Amygdala (tissue), 56 donors: Measurements from ENCODE around the gene RHCG.

Source experiments
- DNase-seq, 56 donors: peaks; one replicate each; lab custom pipeline; 2025; lab: John Stamatoyannopoulos, UW

RHCG gene

DNA sequence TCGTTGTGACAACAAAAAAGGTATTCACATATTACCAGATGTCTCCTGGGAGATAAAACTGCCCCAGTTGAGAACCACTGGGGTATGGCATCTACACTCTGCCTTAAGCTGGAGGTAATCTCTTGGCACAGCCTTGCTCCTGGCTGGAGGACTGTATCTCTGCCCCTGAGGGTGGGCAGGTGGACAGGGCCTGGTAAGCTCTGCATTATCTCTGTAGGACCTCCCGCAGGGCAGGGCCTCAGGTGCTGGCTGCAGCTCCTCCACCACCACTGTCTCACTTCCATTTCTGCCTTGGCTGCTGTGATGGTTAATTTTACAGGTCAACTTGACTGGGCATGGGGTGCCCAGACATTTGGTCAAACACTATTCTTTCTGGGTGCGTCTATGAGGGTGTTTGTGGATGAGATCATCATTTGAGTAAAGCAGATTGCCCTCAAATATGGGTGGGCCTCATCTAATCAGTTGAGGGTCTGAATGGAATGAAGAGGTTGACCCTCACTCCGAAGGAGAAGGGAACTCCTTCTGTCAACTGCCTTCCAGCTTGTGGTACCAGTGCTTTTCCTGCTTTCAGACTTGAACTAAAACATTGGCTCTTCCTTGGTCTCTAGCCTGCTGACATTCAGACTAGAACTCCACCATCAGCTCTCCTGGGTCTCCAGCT is 9.8 kb upstream of the RHCG start:
- DNase-seq = no peak

DNA sequence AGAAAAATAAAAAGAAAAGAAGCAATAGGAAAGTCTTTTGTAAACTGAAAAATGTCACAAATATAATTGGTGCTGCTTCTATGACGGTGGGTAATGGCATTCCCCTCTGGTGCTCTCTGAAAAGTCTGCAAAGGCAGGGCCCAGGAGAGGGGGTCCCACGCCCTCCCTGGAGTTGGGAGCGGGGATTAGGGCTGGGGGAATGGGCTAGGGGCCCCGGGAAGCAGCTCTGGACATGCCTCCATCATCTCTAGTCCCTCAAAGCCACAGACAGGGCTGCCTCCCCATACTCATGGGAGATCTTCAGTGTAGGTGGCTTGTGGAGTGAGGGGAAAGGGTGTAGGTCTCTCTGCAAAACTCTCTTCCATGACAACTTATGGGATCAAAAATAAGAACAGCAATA is 7.8 kb upstream of the RHCG start:
- DNase-seq = no peak

DNA sequence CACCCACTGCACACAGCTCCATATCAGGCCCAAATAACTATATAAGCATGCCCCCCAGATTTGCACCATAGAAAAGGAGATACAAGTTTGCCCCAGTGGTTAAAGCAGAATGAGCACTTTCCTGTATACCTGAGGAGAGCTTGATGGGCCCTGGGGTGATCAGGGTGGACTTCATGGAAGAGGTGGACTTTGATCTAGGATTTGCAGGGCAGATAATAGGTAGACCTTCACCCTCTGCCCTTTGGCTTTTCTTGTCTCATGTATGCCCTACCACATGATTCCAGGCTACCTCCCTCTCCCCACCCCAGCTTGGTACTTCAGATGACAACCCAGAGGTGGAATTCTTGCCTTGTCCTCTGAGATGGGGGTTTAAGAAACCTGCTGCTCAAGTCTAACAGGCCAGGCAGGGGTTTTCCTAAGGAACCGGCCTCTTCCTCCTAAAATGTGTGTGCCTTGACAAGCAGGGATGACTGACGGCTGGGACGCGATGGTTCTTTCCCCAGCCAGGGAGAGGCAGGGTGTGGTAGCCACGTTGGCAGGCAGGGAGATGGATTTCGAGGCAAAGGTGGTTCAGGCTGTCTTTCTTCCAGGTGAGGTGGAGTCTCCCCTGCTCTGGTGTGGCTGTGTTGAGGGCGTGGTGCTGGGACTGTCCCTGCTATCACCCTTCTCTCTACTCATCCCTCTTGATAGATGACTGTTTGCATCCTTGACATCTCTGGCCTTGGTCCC is 6.6 kb upstream of the RHCG start:
- DNase-seq = no peak

DNA sequence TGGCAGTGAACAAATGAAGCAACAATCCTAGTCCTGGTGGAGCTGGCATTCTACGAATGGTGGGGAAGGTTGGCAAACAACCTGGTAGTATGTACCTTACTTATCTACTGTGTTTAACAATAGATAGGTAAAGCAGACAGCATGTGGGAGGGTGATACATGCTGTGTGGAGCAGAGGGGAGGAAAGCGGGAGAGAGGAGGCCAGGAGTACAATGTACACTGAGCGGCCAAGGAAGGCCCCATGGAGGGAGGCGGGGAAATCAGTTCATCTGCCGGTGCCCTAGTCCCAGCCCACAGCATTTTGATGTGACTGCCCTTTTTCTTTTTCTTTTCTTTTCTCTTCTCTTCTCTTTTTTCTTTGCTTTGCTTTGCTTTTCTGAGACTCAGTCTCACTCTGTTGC is 5.3 kb upstream of the RHCG start:
- no peak for DNase-seq

DNA sequence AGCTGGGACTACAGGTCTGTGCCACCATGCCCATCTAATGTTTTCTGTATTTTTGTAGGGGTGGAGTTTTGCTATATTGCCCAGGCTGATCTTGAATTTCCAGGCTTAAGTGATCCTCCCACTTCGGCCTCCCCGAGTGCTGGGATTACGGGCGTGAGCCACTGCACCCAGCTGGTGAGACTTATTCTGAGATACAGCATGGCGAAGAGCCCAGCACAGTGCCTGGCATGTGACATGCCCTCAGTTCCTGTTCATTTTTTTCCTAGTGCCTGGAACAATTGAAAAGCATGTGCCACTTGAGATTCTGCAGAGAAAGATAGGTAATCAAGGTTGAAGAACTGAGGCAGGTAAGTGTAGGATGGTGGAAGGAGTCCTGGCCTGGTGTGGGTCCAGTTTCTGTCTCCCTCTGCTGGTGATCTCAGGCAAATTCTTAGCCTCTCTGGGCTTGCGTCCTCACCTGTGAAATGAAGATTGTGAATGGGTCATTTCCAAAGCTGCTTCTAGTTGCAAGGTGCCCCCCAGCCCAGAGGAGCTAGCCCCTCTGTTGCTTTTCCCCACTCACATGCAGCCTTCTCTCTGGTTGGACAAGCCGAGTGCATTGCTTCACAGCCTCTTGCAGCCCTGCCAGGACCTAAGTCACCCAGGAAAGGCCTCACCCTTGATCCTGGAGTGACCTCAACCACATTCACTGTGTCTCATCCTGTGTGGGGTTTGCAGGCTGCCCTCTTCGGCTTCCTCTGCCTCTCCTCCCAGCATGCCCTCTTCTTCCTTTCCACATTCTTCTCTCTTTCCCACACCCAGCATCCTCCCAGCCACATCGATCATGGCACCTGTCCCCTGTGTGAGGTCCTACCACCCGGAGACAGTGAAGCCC is 4.3 kb upstream of the RHCG start:
- no peak for DNase-seq

- DNase-seq = no peak
These were observed 2.8 kb upstream of the RHCG start for GRCh38 chr15:89499156-89499555.

- DNase-seq = no peak
These were observed 2.2 kb upstream of the RHCG start for GRCh38 chr15:89498574-89498906.

GRCh38 chr15:89497231-89497630 is 848 bp upstream of the RHCG start:
- no peak for DNase-seq

DNA sequence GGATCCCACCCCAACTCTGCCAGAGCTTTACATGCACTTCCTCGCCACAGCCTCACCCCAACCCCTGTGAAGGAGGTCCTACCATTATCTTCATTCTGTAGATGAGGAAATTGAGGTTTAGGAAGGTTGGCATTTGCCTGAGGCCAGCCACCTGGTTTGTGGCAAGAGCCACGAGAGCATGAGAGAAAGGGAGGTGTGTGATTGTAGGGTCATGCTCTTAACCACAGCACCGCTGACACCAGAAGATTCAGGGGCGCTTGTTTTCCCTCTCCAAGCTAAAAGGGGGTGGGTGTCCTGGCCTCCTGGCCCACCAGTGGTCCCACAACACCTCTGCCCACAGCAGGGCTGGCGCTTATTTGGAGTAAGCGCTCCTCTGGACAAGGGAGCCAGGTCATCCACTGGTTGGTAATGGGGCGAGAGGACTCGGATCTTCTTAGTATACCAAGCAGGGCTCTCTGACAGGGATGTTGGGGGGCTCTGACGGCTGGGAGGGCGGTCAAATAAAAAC is 691 bp downstream of the RHCG start:
- no peak for DNase-seq

DNA sequence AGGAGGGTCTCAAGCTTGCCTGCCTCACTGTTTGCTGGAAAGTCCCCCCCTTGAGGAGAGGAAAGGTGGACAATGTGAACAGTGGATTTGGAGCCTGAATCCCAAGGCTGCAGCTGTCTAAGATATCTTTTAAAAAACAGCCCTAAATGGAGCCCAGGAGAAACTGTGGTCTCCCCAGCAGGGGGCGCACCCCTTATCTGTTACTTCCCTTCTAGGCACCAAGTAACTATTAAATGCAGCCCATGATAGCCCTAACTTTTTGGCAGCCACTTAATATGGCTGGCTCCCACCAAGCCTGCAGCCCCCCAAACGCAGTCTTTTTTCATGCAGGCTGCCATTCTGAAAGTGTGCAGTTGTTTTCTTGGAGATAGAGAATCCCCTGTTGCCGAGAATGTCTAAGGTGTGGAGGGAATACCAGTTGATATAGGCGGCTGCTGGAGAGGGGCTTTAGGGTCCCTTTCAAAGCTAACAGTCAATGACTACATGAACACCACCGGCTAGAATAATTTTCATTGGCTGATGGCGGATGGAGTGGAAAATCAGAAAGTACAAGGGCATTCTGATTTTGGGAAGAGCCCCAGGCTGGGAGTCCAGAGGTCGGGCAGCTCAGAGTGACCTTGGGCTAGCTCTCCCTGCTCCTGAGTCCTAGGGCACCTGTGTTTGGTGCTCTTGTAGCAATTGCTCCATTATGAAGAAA is 1.3 kb downstream of the RHCG start:
- peak in 2 of 56 donors; percentile 6 to 13 for DNase-seq

- DNase-seq = no peak
These were observed 2.4 kb downstream of the RHCG start for GRCh38 chr15:89494031-89494430.

DNA sequence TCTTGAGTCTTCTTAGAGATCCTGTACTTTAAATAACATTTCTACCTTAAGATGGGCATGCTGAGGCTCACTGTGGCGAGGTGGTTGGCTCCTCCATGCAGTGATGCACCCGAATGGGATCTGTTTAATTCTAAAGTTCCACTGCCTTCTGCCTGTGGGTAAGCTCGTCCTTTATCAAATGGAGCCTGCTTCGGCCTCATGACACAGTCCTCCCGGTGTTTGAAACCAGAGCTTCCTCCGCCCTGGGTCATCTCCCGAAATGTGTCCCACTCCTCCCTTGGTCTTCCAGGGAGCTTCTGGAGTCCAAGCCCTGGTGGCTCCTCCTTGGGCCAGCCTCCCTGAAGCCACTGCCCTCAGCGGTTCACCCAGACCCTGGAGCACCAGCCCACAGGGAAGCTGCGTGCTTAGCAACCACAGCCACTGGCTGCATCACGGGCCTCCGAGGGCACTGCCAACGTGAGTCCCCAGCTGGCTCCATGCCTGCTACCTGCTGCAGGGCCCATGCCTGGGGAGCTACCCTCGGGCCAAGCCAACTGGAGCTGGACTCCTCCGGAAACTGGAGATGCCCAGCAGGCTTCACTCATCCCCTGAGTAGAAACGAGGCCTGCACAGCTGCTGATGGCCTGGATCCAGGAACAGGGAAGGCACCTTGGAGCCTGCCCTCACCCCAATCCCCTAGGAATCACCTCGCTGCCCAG is 3.3 kb downstream of the RHCG start:
- no peak for DNase-seq

DNA sequence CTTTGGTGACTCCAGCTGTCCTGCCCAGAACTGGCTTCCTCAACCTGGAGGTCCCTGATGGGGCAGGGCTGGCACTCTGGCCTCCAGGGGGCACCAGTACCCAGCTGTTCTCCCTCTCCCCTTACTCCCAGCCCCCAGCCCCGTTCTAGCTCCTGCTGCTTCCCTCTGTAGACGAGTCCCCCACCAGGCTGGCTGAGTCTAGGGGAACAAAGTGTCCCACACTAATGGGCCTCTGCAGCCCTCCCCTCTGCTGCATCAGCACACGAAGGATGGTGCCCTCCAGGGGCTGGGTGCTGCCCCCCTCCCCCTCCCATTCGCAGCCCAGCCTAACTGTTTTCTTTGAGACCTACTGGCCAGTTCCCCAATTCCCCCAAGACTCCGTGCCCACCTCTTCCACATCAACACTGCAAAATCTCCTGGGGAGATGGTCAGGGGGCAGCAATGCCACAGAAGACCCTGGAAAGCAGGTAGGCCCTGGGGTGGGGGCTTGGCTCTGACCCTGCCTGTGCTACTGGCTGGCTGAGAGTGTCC is 4.2 kb downstream of the RHCG start:
- DNase-seq = no peak

DNA sequence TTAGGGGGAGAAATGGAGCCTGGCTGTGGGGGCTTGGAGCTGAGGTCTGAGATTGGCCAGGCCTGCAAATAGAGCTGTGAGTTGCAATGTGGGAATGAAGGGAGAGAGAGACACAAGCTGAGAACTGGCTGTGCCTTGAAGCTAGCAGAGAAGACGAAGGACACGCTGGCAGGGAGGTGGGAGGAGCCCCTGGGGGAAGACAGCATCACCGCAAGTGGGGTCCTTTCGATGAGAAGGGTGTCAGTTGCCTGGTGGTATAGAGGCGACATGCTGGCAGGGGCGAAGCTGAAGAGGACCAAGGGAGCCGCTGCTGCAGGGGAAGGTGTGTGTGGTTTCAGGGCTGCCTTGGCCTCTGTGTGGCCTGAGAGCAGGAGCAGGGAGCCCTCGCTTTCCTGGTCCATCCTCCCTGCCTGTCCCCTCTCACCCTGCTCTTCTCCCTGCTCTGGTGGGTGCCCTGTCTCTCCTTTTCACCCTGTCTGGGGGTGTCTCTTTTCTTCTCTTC is 5.5 kb downstream of the RHCG start:
- DNase-seq = peak in 17 of 56 donors; percentile 16 to 88 (median 43)

GRCh38 chr15:89490081-89490813 is 6.1 kb downstream of the RHCG start:
- peak in 14 of 56 donors; percentile 25 to 88 (median 45) for DNase-seq

DNA sequence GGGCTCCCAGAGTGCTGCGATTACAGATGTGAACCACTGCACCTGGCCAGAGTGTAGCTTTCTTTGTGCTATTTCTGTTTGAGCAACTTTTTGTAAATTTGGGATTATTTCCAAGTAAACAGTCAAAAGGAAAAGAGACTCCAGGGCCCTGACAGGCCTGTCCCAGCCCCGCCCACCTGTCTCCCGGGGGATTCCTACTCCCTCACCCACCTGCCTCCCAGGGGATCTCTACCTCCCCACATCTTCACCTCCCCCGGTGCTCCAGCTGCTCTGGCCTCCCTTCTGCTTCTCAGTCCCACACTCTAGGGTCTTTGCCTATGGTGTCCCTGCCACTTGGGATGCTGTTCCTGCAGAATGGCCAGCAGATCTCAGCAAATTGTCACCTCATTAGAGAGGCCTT is 7.0 kb downstream of the RHCG start:
- DNase-seq = no peak

GRCh38 chr15:89487791-89488190 is 8.6 kb downstream of the RHCG start:
- no peak for DNase-seq

GRCh38 chr15:89486726-89487050 is 9.7 kb downstream of the RHCG start:
- peak in 4 of 56 donors; percentile 7 to 23 (median 13) for DNase-seq

DNA sequence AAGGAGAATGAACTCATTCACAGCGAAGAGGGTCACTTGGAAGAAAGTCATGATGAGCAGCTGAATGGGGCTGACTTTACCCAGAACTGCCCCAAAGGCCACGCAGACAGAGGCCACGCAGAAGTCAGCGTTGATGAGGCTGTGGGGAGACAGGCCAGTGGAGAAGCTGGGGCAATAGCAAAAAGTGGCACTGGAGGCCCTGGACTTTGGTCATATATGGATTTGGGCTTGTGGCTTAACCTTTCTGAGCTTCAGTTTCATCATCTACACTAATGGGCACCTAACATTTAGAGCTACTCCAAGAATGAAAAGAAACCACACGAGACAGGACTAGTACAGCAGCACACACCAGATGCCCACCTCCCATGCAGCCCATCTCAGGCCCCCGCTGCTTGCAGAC is 13.3 kb downstream of the RHCG start:
- DNase-seq = no peak
